Duodenal mucosa (tissue), 2 donors: ENCODE measurements around the gene FANCG.
A peak's percentile ranks its signal among the peaks of the same experiment; 100 is the strongest.

ENCODE experiments used
- H3K27ac ChIP-seq: one replicate; pipeline ENCODE4 v1.7.0; 2013; ENCODE audit warnings: low read depth, low read length
- H3K27me3 ChIP-seq, 2 donors: one replicate each; pipeline ENCODE4 v1.7.0; 2013; ENCODE audit warnings: low read length in 2 of 2, control low read depth in 1 of 2; ENCODE audit not compliant: insufficient read depth in 2 of 2, control insufficient read depth in 1 of 2
- H3K36me3 ChIP-seq, 2 donors: one replicate each; pipeline ENCODE4 v1.7.0; 2013; ENCODE audit warnings: low read length in 2 of 2, control low read depth in 1 of 2; ENCODE audit not compliant: insufficient read depth in 2 of 2, control insufficient read depth in 1 of 2
- H3K4me1 ChIP-seq, 2 donors: one replicate each; pipeline ENCODE4 v1.7.0; 2013; ENCODE audit warnings: low read length in 2 of 2, control low read depth in 1 of 2; ENCODE audit not compliant: insufficient read depth in 2 of 2, control insufficient read depth in 1 of 2
- H3K4me3 ChIP-seq, 2 donors: one replicate each; pipeline ENCODE4 v1.7.0; 2013; ENCODE audit warnings: low read length in 2 of 2, low read depth in 1 of 2
- H3K9ac ChIP-seq, 2 donors: one replicate each; pipeline ENCODE4 v1.7.0; 2013; ENCODE audit warnings: low read length in 2 of 2, low read depth in 1 of 2
- H3K9me3 ChIP-seq, 2 donors: one replicate each; pipeline ENCODE4 v1.7.0; 2013; ENCODE audit warnings: low read length in 2 of 2, control low read depth in 1 of 2; ENCODE audit not compliant: control insufficient read depth in 1 of 2

Gene FANCG

GRCh38 chr9:35102769-35103659 lies 23.3 kb upstream of the FANCG start, which contains the start of gene STOML2:
Gene STOML2, minus strand, starts transcription at chr9:35103131. Its CDS starts 37 bp downstream, at chr9:35103094.
- peak within 1 kb of the TSS; percentile 55 for H3K27ac ChIP-seq
- no peaks in the 10 kb centered on the region for H3K27me3 ChIP-seq
- no peaks in the 10 kb centered on the region for H3K9me3 ChIP-seq
- H3K4me3 ChIP-seq: peak within 1 kb of the TSS; percentile 97 to 99
- H3K9ac ChIP-seq: peak within 1 kb of the TSS; percentile 90 to 99
- H3K36me3 ChIP-seq: peaks cover 28 to 60% of the 10 kb centered on the region in 2 donors
- peaks cover 18 to 21% of the 10 kb centered on the region in 2 donors for H3K4me1 ChIP-seq

GRCh38 chr9:35102465-35102768 lies 22.7 kb upstream of the FANCG start:
- peaks cover 18 to 21% of the 10 kb centered on the region in 2 donors for H3K4me1 ChIP-seq
- H3K27ac ChIP-seq: peak overlapping the region; percentile 55
- peak overlapping the region; percentile 97 to 99 for H3K4me3 ChIP-seq
- H3K27me3 ChIP-seq: no peaks in the 10 kb centered on the region
- H3K9me3 ChIP-seq: no peaks in the 10 kb centered on the region
- peaks cover 24 to 55% of the 10 kb centered on the region in 2 donors for H3K36me3 ChIP-seq
- peak overlapping the region; percentile 90 to 99 for H3K9ac ChIP-seq

GRCh38 chr9:35097573-35097972 lies 17.8 kb upstream of the FANCG start:
- Histone ChIP-seq H3K4me3 (no peak overlapping the region), H3K36me3 (peaks cover 13 to 40% of the 10 kb centered on the region in 2 donors), H3K9ac (no peak overlapping the region), H3K9me3 (no peaks in the 10 kb centered on the region), H3K27ac (no peak overlapping the region), H3K4me1 (peaks cover 22 to 24% of the 10 kb centered on the region in 2 donors), H3K27me3 (no peaks in the 10 kb centered on the region)

- Histone ChIP-seq H3K9ac (peak within 1 kb of the TSS; percentile 95 to 97), H3K4me1 (peaks cover 11 to 12% of the 10 kb centered on the region in 2 donors), H3K27me3 (no peaks in the 10 kb centered on the region), H3K36me3 (peaks cover 14 to 50% of the 10 kb centered on the region in 2 donors), H3K4me3 (peak within 1 kb of the TSS; percentile 85 to 95), H3K9me3 (no peaks in the 10 kb centered on the region), H3K27ac (peak within 1 kb of the TSS; percentile 98)
Measured at GRCh38 chr9:35096035-35096849, 16.5 kb upstream of the FANCG start, which contains the start of gene PIGO. Gene PIGO, minus strand, starts transcription at chr9:35096591. Its CDS starts 1,026 bp downstream, at chr9:35095565.

- no peak overlapping the region for H3K27ac ChIP-seq
- H3K4me1 ChIP-seq: peaks cover 7 to 9% of the 10 kb centered on the region in 2 donors
- H3K9ac ChIP-seq: no peak overlapping the region
- H3K4me3 ChIP-seq: no peak overlapping the region
- H3K9me3 ChIP-seq: no peaks in the 10 kb centered on the region
- no peaks in the 10 kb centered on the region for H3K27me3 ChIP-seq
- H3K36me3 ChIP-seq: peaks cover 26 to 69% of the 10 kb centered on the region in 2 donors
Measured at GRCh38 chr9:35091536-35091935, 11.8 kb upstream of the FANCG start.

GRCh38 chr9:35089434-35089833 lies 9.7 kb upstream of the FANCG start:
- Histone ChIP-seq H3K27ac (no peak overlapping the region), H3K9ac (no peak overlapping the region), H3K27me3 (no peaks in the 10 kb centered on the region), H3K36me3 (peaks cover 29 to 69% of the 10 kb centered on the region in 2 donors), H3K4me3 (no peak overlapping the region), H3K4me1 (no peaks in the 10 kb centered on the region), H3K9me3 (no peaks in the 10 kb centered on the region)

- Histone ChIP-seq H3K36me3 (peaks cover 23 to 28% of the 10 kb centered on the region in 2 donors), H3K4me1 (peaks cover 0 to 3% of the 10 kb centered on the region in 2 donors), H3K9ac (no peak overlapping the region)
Measured at GRCh38 chr9:35085078-35085477, 5.3 kb upstream of the FANCG start.

GRCh38 chr9:35079041-35079425 lies 709 bp downstream of the FANCG start:
- Histone ChIP-seq H3K27me3 (no peaks in the 10 kb centered on the region), H3K4me1 (peaks cover 11 to 20% of the 10 kb centered on the region in 2 donors), H3K9me3 (no peaks in the 10 kb centered on the region), H3K36me3 (peaks cover 0 to 20% of the 10 kb centered on the region in 2 donors), H3K27ac (no peak overlapping the region), H3K4me3 (peak overlapping the region; percentile 84 to 92), H3K9ac (peak overlapping the region; percentile 70 to 88)

More at GRCh38 chr9:35085078-35085477, 5.3 kb upstream of the FANCG start:
- no peaks in the 10 kb centered on the region for H3K27me3 ChIP-seq
- H3K9me3 ChIP-seq: no peaks in the 10 kb centered on the region
- H3K27ac ChIP-seq: no peak overlapping the region
- H3K4me3 ChIP-seq: no peak overlapping the region

- Histone ChIP-seq H3K27me3 (no peaks in the 10 kb centered on the region), H3K9ac (peak overlapping the region in 1 of 2 donors; percentile 88), H3K4me3 (peak overlapping the region; percentile 84 to 92), H3K9me3 (no peaks in the 10 kb centered on the region), H3K36me3 (peaks cover 0 to 23% of the 10 kb centered on the region in 2 donors), H3K4me1 (peaks cover 16 to 24% of the 10 kb centered on the region in 2 donors), H3K27ac (no peak overlapping the region)
Measured at GRCh38 chr9:35078066-35078465, 1.7 kb downstream of the FANCG start.

GRCh38 chr9:35076848-35077247 lies 2.9 kb downstream of the FANCG start:
- Histone ChIP-seq H3K9ac (no peak overlapping the region), H3K27me3 (no peaks in the 10 kb centered on the region), H3K4me3 (no peak overlapping the region), H3K4me1 (peaks cover 20 to 27% of the 10 kb centered on the region in 2 donors), H3K27ac (no peak overlapping the region), H3K9me3 (no peaks in the 10 kb centered on the region), H3K36me3 (peaks cover 0 to 23% of the 10 kb centered on the region in 2 donors)
